NCI-H2196 (cell line): ENCODE measurements around the gene BGN.

ENCODE experiments used
- DNase-seq: peaks from one replicate; lab custom pipeline; 2025; ENCODE audit not compliant: unreplicated experiment; lab: John Stamatoyannopoulos, UW

BGN gene

GRCh38 chrX:153557618-153558355, 63.0 kb downstream of the BGN start:
- DNase-seq: no peak
